ENCODE measurements around the gene SH3BP5L.

DNA sequence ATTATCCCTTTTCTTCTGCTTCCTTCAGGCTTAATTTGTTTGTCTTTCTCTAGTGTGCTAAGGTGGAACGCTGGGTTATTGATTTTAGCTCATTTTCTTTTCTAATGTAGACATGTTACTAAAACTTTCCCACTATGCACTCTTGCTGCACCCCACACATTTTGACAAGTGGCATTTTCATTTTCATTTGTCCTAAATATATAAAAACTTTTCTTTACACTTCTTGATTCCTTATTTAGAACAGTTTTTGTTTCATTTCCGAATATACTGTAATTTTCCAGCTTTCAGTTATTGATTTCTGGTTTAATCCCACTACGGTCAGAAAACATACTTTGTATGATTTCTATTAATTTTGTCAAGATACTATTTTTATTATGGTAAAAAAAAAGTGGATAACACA is 25.3 kb downstream of the SH3BP5L start:
- TF ChIP-seq GATA3 (IDR thresholded peaks at IDR 0.05; ENCODE audit: low read depth, low read length): no peak
- no peak for TF ChIP-seq GATA2 (IDR thresholded peaks at IDR 0.05; ENCODE audit: low read depth, low read length)

Data from SH-SY5Y (cell line).